ENCODE measurements around the gene CHP2.

GRCh38 chr16:23765933-23766332, 11.1 kb downstream of the CHP2 start:
- no peak for TF ChIP-seq CTCF (IDR thresholded peaks at IDR 0.05; ENCODE audit: insufficient read depth, low read depth, low read length)
- TF ChIP-seq EZH2 (IDR thresholded peaks at IDR 0.05; ENCODE audit: insufficient read depth, low read length), result no peak
